GM12873 (cell line): Measurements from ENCODE around the gene ERBB3.

Experiments
- CTCF ChIP-seq: IDR thresholded peaks from 2 replicates; pipeline ENCODE4 v1.5.1; 2012; ENCODE audit warnings: low read depth, mild to moderate bottlenecking, moderate library complexity, low read length, control low read depth; ENCODE audit not compliant: insufficient read depth; ENCODE audit errors: missing control alignments

Gene ERBB3

GRCh38 chr12:56105609-56105902, 25.6 kb downstream of the ERBB3 start:
- peak; percentile 1 for TF ChIP-seq CTCF

GRCh38 chr12:56107242-56107641, 27.3 kb downstream of the ERBB3 start:
- TF ChIP-seq CTCF, result no peak

- no peak for TF ChIP-seq CTCF
Observed at GRCh38 chr12:56110571-56110970, 30.6 kb downstream of the ERBB3 start.

GRCh38 chr12:56114084-56114483, 34.1 kb downstream of the ERBB3 start:
- TF ChIP-seq CTCF, result no peak

- TF ChIP-seq CTCF, result no peak
Observed at GRCh38 chr12:56115329-56115728, 35.4 kb downstream of the ERBB3 start.

GRCh38 chr12:56116267-56117081, 36.5 kb downstream of the ERBB3 start, which contains the start of gene RPL41:
RPL41 (plus strand) TSS chr12:56116633.
- no peak for TF ChIP-seq CTCF

- TF ChIP-seq CTCF, result peak; percentile 49
Observed at GRCh38 chr12:56117778-56118687, 38.1 kb downstream of the ERBB3 start, which contains the start of gene ZC3H10. ZC3H10 (plus strand) TSS chr12:56118266; CDS start chr12:56120563, 2,297 bp downstream.
